ENCODE results near the gene TYK2.
"Not testable (repeated sequence)": the region's sequence is repeated elsewhere in the genome, so short reads cannot be mapped to it uniquely, and the experiment has no call there.

DNA sequence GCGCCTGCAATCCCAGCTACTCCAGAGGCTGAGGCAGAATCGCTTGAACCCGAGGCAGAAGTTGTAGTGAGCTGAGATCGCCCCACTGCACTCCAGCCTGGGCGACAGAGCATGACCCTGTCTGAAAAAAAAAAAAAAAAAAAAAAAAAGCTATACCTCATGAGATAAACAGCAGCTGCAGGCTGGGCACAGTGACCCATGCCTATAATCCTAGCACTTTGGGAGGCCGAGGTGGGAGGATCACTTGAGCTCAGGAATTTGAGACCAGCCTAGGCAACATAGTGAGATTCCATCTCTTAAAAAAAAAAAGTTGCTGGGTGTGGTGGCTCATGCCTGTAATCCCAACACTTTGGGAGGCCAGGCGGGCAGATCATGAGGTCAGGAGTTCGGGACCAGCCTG lies 19.0 kb upstream of the TYK2 start:
- TF ChIP-seq, protein P1, sequence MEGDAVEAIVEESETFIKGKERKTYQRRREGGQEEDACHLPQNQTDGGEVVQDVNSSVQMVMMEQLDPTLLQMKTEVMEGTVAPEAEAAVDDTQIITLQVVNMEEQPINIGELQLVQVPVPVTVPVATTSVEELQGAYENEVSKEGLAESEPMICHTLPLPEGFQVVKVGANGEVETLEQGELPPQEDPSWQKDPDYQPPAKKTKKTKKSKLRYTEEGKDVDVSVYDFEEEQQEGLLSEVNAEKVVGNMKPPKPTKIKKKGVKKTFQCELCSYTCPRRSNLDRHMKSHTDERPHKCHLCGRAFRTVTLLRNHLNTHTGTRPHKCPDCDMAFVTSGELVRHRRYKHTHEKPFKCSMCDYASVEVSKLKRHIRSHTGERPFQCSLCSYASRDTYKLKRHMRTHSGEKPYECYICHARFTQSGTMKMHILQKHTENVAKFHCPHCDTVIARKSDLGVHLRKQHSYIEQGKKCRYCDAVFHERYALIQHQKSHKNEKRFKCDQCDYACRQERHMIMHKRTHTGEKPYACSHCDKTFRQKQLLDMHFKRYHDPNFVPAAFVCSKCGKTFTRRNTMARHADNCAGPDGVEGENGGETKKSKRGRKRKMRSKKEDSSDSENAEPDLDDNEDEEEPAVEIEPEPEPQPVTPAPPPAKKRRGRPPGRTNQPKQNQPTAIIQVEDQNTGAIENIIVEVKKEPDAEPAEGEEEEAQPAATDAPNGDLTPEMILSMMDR (IDR thresholded peaks at IDR 0.05; ENCODE audit: poor library complexity) = not testable (repeated sequence)
- TF ChIP-seq EZH2phosphoT487 (IDR thresholded peaks at IDR 0.05; ENCODE audit: low read depth, severe bottlenecking, unreplicated experiment); EZH2 (IDR thresholded peaks at IDR 0.05; ENCODE audit: borderline replicate concordance): not testable (repeated sequence)

Data from hepatocyte (in vitro differentiated cells).